Tibial nerve (tissue), 4 donors: Measurements from ENCODE around the gene SPATA24. TPM values are rescaled to one million over a fixed set of nuclear protein-coding genes. Genes with fewer than 3 reads are reported as not detected.

Experiments used
- DNase-seq, 2 donors: peaks; one replicate each; pipeline ENCODE4 v3.0.0-alpha.2; 2019; ENCODE audit warnings: low spot score in 2 of 2
- H3K27ac ChIP-seq, 4 donors: fragments of 200-600 bp; sonication (generic) in 3 of 4; one replicate each; pipeline ENCODE4 v1.5.1; 2017 to 2019; ENCODE audit warnings: mild to moderate bottlenecking in 1 of 4
- H3K27me3 ChIP-seq, 2 donors: fragments of 200-600 bp; sonication (generic) in 1 of 2; one replicate each; pipeline versions ENCODE4 v1.5.1 to v1.6.0; 2017 to 2019
- H3K36me3 ChIP-seq, 3 donors: fragments of 200-600 bp; sonication (generic); one replicate each; pipeline ENCODE4 v1.5.1; 2018 to 2019
- H3K4me1 ChIP-seq, 4 donors: fragments of 200-600 bp; sonication (generic) in 3 of 4; one replicate each; pipeline ENCODE4 v1.5.1; 2017 to 2019
- H3K4me3 ChIP-seq, 4 donors: fragments of 200-600 bp; sonication (generic) in 3 of 4; one replicate each; pipeline ENCODE4 v1.5.1; 2017 to 2019; ENCODE audit warnings: mild to moderate bottlenecking in 1 of 4, moderate library complexity in 1 of 4
- H3K9me3 ChIP-seq, 4 donors: fragments of 200-600 bp; sonication (generic) in 3 of 4; one replicate each; pipeline ENCODE4 v1.5.1; 2017 to 2019
- CTCF ChIP-seq, 5 experiments: fragments of 200-600 bp in 3 of 5; fragments of 450-650 bp in 2 of 5; sonication (generic) in 3 of 5; IDR thresholded peaks; one replicate each; pipeline ENCODE4 v1.5.1; 2016 to 2019; ENCODE audit warnings: antibody characterized with exemption in 5 of 5, mild to moderate bottlenecking in 3 of 5, moderate library complexity in 2 of 5
- EP300 ChIP-seq, 2 donors: sonication (generic); formaldehyde crosslinking; IDR thresholded peaks; one replicate each; pipeline ENCODE4 v1.6.1; 2017; ENCODE audit warnings: antibody characterized with exemption in 2 of 2, mild to moderate bottlenecking in 1 of 2
- POLR2A ChIP-seq, 2 donors: fragments of 450-650 bp; IDR thresholded peaks; one replicate each; pipeline ENCODE4 v1.6.1; 2017; ENCODE audit warnings: antibody characterized with exemption in 2 of 2, mild to moderate bottlenecking in 2 of 2, moderate library complexity in 2 of 2
- WGBS, 2 donors: methylation state at CpG; one replicate each; pipeline ENCODE4 v1.1.5; 2018; 5-methylcytosine and 5-hydroxymethylcytosine counted together
- total RNA-seq, 4 donors: library from RNA; depleted of rRNA; stranded (reverse); fragments of >200 nt; gene quantifications; one replicate each; pipeline ENCODE4 v1.1.0, GENCODE V29; 2016

SPATA24 gene
- total RNA-seq, 4 donors from 2014 or later: 1.9 to 7.2 TPM; not detected in 2

GRCh38 chr5:139401546-139401945 is 2.3 kb downstream of the SPATA24 start:
- H3K9me3 ChIP-seq: no peaks in the 10 kb centered on the region
- no peak overlapping the region for H3K4me3 ChIP-seq
- no peak for TF ChIP-seq CTCF (IDR thresholded peaks at IDR 0.05)
- TF ChIP-seq POLR2A (IDR thresholded peaks at IDR 0.05): no peak
- no peak for TF ChIP-seq EP300 (IDR thresholded peaks at IDR 0.05)
- no peaks in the 10 kb centered on the region for H3K36me3 ChIP-seq
- H3K4me1 ChIP-seq: peaks cover 4 to 15% (median 11%) of the 10 kb centered on the region in 4 donors
- DNase-seq: no peak
- 87 to 95% methylated on average over 9 to 10 of the region's 10 CpGs for WGBS, 2 donors
- no peak overlapping the region for H3K27ac ChIP-seq
- no peaks in the 10 kb centered on the region for H3K27me3 ChIP-seq

GRCh38 chr5:139399501-139400121 is 4.3 kb downstream of the SPATA24 start:
- H3K9me3 ChIP-seq: no peaks in the 10 kb centered on the region

GRCh38 chr5:139397921-139398320 is 6.0 kb downstream of the SPATA24 start:
- no peaks in the 10 kb centered on the region for H3K36me3 ChIP-seq
- H3K4me1 ChIP-seq: peaks cover 0 to 27% (median 10%) of the 10 kb centered on the region in 4 donors
- whole genome bisulfite sequencing, 2 donors: 47 to 48% methylated on average over 6 of the region's 6 CpGs
- no peak for DNase-seq
- H3K27me3 ChIP-seq: peaks cover 0 to 30% of the 10 kb centered on the region in 2 donors
- no peak overlapping the region for H3K27ac ChIP-seq
- TF ChIP-seq EP300 (IDR thresholded peaks at IDR 0.05): no peak
- H3K4me3 ChIP-seq: no peak overlapping the region
- H3K9me3 ChIP-seq: no peaks in the 10 kb centered on the region

More at GRCh38 chr5:139399501-139400121, 4.3 kb downstream of the SPATA24 start:
- 83 to 85% methylated on average over 6 of the region's 6 CpGs for WGBS, 2 donors
- TF ChIP-seq POLR2A (IDR thresholded peaks at IDR 0.05) (no peak), CTCF (IDR thresholded peaks at IDR 0.05) (no peak), EP300 (IDR thresholded peaks at IDR 0.05) (no peak)
- DNase-seq: no peak
- Histone ChIP-seq H3K4me3 (no peak overlapping the region), H3K36me3 (no peaks in the 10 kb centered on the region), H3K4me1 (peaks cover 4 to 22% (median 11%) of the 10 kb centered on the region in 4 donors), H3K27me3 (peaks cover 0 to 14% of the 10 kb centered on the region in 2 donors), H3K27ac (no peak overlapping the region)

- no peak overlapping the region for H3K4me3 ChIP-seq
- WGBS, 2 donors: 84 to 88% methylated on average over 6 to 8 of the region's 8 CpGs
- H3K4me1 ChIP-seq: peaks cover 0 to 38% (median 12%) of the 10 kb centered on the region in 4 donors
- no peak overlapping the region for H3K27ac ChIP-seq
- H3K27me3 ChIP-seq: peaks cover 0 to 35% of the 10 kb centered on the region in 2 donors
- TF ChIP-seq CTCF (IDR thresholded peaks at IDR 0.05): no peak
- TF ChIP-seq POLR2A (IDR thresholded peaks at IDR 0.05): no peak
- no peak for TF ChIP-seq EP300 (IDR thresholded peaks at IDR 0.05)
- no peaks in the 10 kb centered on the region for H3K9me3 ChIP-seq
- H3K36me3 ChIP-seq: no peaks in the 10 kb centered on the region
- DNase-seq: no peak
Measured at GRCh38 chr5:139396691-139397090, 7.2 kb downstream of the SPATA24 start.

GRCh38 chr5:139395844-139396640 is 7.8 kb downstream of the SPATA24 start:
- Histone ChIP-seq H3K27ac (no peak overlapping the region), H3K27me3 (peaks cover 0 to 35% of the 10 kb centered on the region in 2 donors), H3K36me3 (no peaks in the 10 kb centered on the region), H3K9me3 (no peaks in the 10 kb centered on the region), H3K4me3 (no peak overlapping the region), H3K4me1 (peaks cover 0 to 40% (median 15%) of the 10 kb centered on the region in 4 donors)
- no peak for TF ChIP-seq CTCF (IDR thresholded peaks at IDR 0.05)
- TF ChIP-seq POLR2A (IDR thresholded peaks at IDR 0.05): no peak
- no peak for TF ChIP-seq EP300 (IDR thresholded peaks at IDR 0.05)
- 87 to 89% methylated on average over 7 to 8 of the region's 8 CpGs for WGBS, 2 donors
- DNase-seq: no peak
